ENCODE measurements around the gene PNPLA2. TPM values are rescaled to one million over a fixed set of nuclear protein-coding genes. Genes with fewer than 3 reads are reported as not detected.

PNPLA2 gene
- polyA plus RNA-seq, 3 donors: 26.8 to 321 (median 35.0) TPM

- Mint-ChIP-seq H3K4me3 (no peak overlapping the region), H3K27ac (no peak overlapping the region), H3K36me3 (peaks cover 15 to 17% of the 10 kb centered on the region in 2 donors), H3K4me1 (peaks cover 18% of the 10 kb centered on the region), H3K27me3 (ENCODE audit: low read depth in 3 of 3) (peaks cover 15 to 29% (median 20%) of the 10 kb centered on the region in 3 donors), H3K9me3 (peaks cover 0 to 2% (median 0%) of the 10 kb centered on the region in 7 donors)
- Histone ChIP-seq H2AFZ (ENCODE audit: insufficient read depth, low read depth, low read length, poor library complexity, severe bottlenecking) (no peak overlapping the region), H3K9me3 (replicated peaks in 1 of 2; ENCODE audit: control insufficient read depth in 1 of 2, insufficient read depth in 1 of 2, low read length in 2 of 2) (no peaks in the 10 kb centered on the region), H3K4me2 (replicated peaks; ENCODE audit: extremely low read depth, low read length, poor library complexity, severe bottlenecking) (no peak overlapping the region), H3K9ac (ENCODE audit: insufficient read depth, low read length, poor library complexity, severe bottlenecking) (no peak overlapping the region), H3K27me3 (ENCODE audit: control insufficient read depth in 2 of 2, insufficient read depth in 2 of 2, low read length in 2 of 2) (peaks cover 4 to 25% of the 10 kb centered on the region in 2 donors), H3K36me3 (replicated peaks in 1 of 2; ENCODE audit: control insufficient read depth in 1 of 2, insufficient read depth in 2 of 2, low read length in 2 of 2) (peaks cover 5 to 9% of the 10 kb centered on the region in 2 donors), H4K20me1 (ENCODE audit: insufficient read depth, low read length) (peaks cover 12% of the 10 kb centered on the region), H3K4me1 (ENCODE audit: control insufficient read depth in 1 of 2, insufficient read depth in 2 of 2, low read length in 2 of 2) (peaks cover 25 to 26% of the 10 kb centered on the region in 2 donors), H3K27ac (ENCODE audit: low read depth in 1 of 2, low read length in 2 of 2) (no peak overlapping the region), H3K79me2 (ENCODE audit: insufficient read depth, low read length) (peaks cover 15% of the 10 kb centered on the region), H3K4me3 (replicated peaks in 1 of 3; ENCODE audit: low read depth in 2 of 3, low read length in 3 of 3) (no peak overlapping the region)
- intact Hi-C loops (cut with micrococcal nuclease): no loop called here
- TF ChIP-seq, protein P1, sequence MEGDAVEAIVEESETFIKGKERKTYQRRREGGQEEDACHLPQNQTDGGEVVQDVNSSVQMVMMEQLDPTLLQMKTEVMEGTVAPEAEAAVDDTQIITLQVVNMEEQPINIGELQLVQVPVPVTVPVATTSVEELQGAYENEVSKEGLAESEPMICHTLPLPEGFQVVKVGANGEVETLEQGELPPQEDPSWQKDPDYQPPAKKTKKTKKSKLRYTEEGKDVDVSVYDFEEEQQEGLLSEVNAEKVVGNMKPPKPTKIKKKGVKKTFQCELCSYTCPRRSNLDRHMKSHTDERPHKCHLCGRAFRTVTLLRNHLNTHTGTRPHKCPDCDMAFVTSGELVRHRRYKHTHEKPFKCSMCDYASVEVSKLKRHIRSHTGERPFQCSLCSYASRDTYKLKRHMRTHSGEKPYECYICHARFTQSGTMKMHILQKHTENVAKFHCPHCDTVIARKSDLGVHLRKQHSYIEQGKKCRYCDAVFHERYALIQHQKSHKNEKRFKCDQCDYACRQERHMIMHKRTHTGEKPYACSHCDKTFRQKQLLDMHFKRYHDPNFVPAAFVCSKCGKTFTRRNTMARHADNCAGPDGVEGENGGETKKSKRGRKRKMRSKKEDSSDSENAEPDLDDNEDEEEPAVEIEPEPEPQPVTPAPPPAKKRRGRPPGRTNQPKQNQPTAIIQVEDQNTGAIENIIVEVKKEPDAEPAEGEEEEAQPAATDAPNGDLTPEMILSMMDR (IDR thresholded peaks at IDR 0.05): no peak
- DNase-seq: no peak
- WGBS (ENCODE audit: insufficient coverage): 92% methylated on average over 13 of the region's 13 CpGs
Observed at GRCh38 chr11:792873-793272, 25.8 kb upstream of the PNPLA2 start.

- peaks cover 0 to 2% (median 0%) of the 10 kb centered on the region in 7 donors for H3K9me3 Mint-ChIP-seq
- no peak overlapping the region for H3K9ac ChIP-seq (ENCODE audit: insufficient read depth, low read length, poor library complexity, severe bottlenecking)
- H3K4me3 ChIP-seq (replicated peaks in 1 of 3; ENCODE audit: low read depth in 2 of 3, low read length in 3 of 3): no peak overlapping the region
- H3K4me3 Mint-ChIP-seq: no peak overlapping the region
- no peak overlapping the region for H3K27ac ChIP-seq (ENCODE audit: low read depth in 1 of 2, low read length in 2 of 2)
- H3K79me2 ChIP-seq (ENCODE audit: insufficient read depth, low read length): peaks cover 15% of the 10 kb centered on the region
- intact Hi-C loops (cut with micrococcal nuclease): no loop called here
- no peak overlapping the region for H2AFZ ChIP-seq (ENCODE audit: insufficient read depth, low read depth, low read length, poor library complexity, severe bottlenecking)
- WGBS (ENCODE audit: insufficient coverage): 98% methylated on average over 5 of the region's 7 CpGs
- peaks cover 5 to 9% of the 10 kb centered on the region in 2 donors for H3K36me3 ChIP-seq (replicated peaks in 1 of 2; ENCODE audit: control insufficient read depth in 1 of 2, insufficient read depth in 2 of 2, low read length in 2 of 2)
- TF ChIP-seq, protein P1 (IDR thresholded peaks at IDR 0.05): no peak
- peaks cover 12% of the 10 kb centered on the region for H4K20me1 ChIP-seq (ENCODE audit: insufficient read depth, low read length)
- H3K9me3 ChIP-seq (replicated peaks in 1 of 2; ENCODE audit: control insufficient read depth in 1 of 2, insufficient read depth in 1 of 2, low read length in 2 of 2): no peaks in the 10 kb centered on the region
- H3K27me3 Mint-ChIP-seq (ENCODE audit: low read depth in 3 of 3): peaks cover 11 to 22% (median 18%) of the 10 kb centered on the region in 3 donors
- H3K27me3 ChIP-seq (ENCODE audit: control insufficient read depth in 2 of 2, insufficient read depth in 2 of 2, low read length in 2 of 2): peaks cover 4 to 18% of the 10 kb centered on the region in 2 donors
- no peak overlapping the region for H3K4me2 ChIP-seq (replicated peaks; ENCODE audit: extremely low read depth, low read length, poor library complexity, severe bottlenecking)
- H3K36me3 Mint-ChIP-seq: peaks cover 15 to 17% of the 10 kb centered on the region in 2 donors
- DNase-seq: no peak
- peaks cover 18% of the 10 kb centered on the region for H3K4me1 Mint-ChIP-seq
- peaks cover 29 to 31% of the 10 kb centered on the region in 2 donors for H3K4me1 ChIP-seq (ENCODE audit: control insufficient read depth in 1 of 2, insufficient read depth in 2 of 2, low read length in 2 of 2)
- no peak overlapping the region for H3K27ac Mint-ChIP-seq
Observed at GRCh38 chr11:793556-793955, 25.2 kb upstream of the PNPLA2 start.
